SK-N-SH treated with all-trans-retinoic acid at 6 μM for 48 hours (cell line): ENCODE results near the gene SCN4A.

Source experiments
- ATAC-seq: fragments of 200-7000 bp; cut with Tn5 transposase; 3 replicates; pipeline ENCODE4 v1.9.1; 2020; ENCODE audit warnings: mild to moderate bottlenecking, moderate library complexity
- ARNTL ChIP-seq: fragments of 450-650 bp; formaldehyde crosslinking; IDR thresholded peaks from 2 replicates; pipeline ENCODE4 v1.5.0; 2020; ENCODE audit warnings: low read depth, mild to moderate bottlenecking, moderate library complexity, borderline replicate concordance
- BACH2 ChIP-seq: fragments of 250-450 bp; sonication (Bioruptor Pico); IDR thresholded peaks from 2 replicates; pipeline ENCODE4 v1.9.0; 2021; ENCODE audit warnings: mild to moderate bottlenecking, borderline replicate concordance
- CREB5 ChIP-seq: fragments of 250-450 bp; sonication (Bioruptor Pico); IDR thresholded peaks from 2 replicates; pipeline ENCODE4 v1.5.1; 2020; ENCODE audit warnings: low read depth, mild to moderate bottlenecking, moderate library complexity
- CSDC2 ChIP-seq: fragments of 250-450 bp; sonication (Bioruptor Pico); IDR thresholded peaks from 2 replicates; pipeline ENCODE4 v1.5.0; 2020; ENCODE audit warnings: mild to moderate bottlenecking, moderate library complexity
- ESRRG ChIP-seq: fragments of 250-450 bp; sonication (Bioruptor Pico); IDR thresholded peaks from 2 replicates; pipeline ENCODE4 v1.6.1; 2021; ENCODE audit warnings: mild to moderate bottlenecking
- GLIS3 ChIP-seq: fragments of 250-450 bp; sonication (Bioruptor Pico); IDR thresholded peaks from 2 replicates; pipeline ENCODE4 v1.5.0; 2020; ENCODE audit warnings: mild to moderate bottlenecking, moderate library complexity
- ISL1 ChIP-seq: fragments of 250-450 bp; sonication (Bioruptor Pico); IDR thresholded peaks from 2 replicates; pipeline ENCODE4 v2.1.2; 2022; ENCODE audit warnings: mild to moderate bottlenecking, moderate library complexity
- OSR1 ChIP-seq: fragments of 250-450 bp; sonication (Bioruptor Pico); IDR thresholded peaks from 2 replicates; pipeline ENCODE4 v1.8.0; 2022; ENCODE audit warnings: moderate library complexity, mild to moderate bottlenecking, inconsistent platforms
- PPARA ChIP-seq: fragments of 250-450 bp; sonication (Bioruptor Pico); IDR thresholded peaks from 2 replicates; pipeline ENCODE4 v1.5.0; 2020; ENCODE audit warnings: mild to moderate bottlenecking, borderline replicate concordance
- RARB ChIP-seq: fragments of 250-450 bp; sonication (Bioruptor Pico); IDR thresholded peaks from 2 replicates; pipeline ENCODE4 v1.8.0; 2021; ENCODE audit warnings: mild to moderate bottlenecking, moderate library complexity
- SNAI2 ChIP-seq: fragments of 250-450 bp; sonication (Bioruptor Pico); IDR thresholded peaks from 2 replicates; pipeline ENCODE4 v1.5.0; 2020; ENCODE audit warnings: mild to moderate bottlenecking, moderate library complexity
- TCF4 ChIP-seq: fragments of 250-450 bp; sonication (Bioruptor Pico); IDR thresholded peaks from 2 replicates; pipeline ENCODE4 v1.8.0; 2021; ENCODE audit warnings: mild to moderate bottlenecking, moderate library complexity, borderline replicate concordance
- TOX ChIP-seq: fragments of 250-450 bp; sonication (Bioruptor Pico); IDR thresholded peaks from 2 replicates; pipeline ENCODE4 v1.8.0; 2021; ENCODE audit warnings: mild to moderate bottlenecking, moderate library complexity, borderline replicate concordance
- TSHZ2 ChIP-seq: fragments of 250-450 bp; sonication (Bioruptor Pico); IDR thresholded peaks from 2 replicates; pipeline ENCODE4 v1.5.0; 2020; ENCODE audit warnings: mild to moderate bottlenecking, moderate library complexity
- ZC3H10 ChIP-seq: fragments of 250-450 bp; sonication (Bioruptor Pico); IDR thresholded peaks from 2 replicates; pipeline ENCODE4 v1.5.1; 2021; ENCODE audit warnings: mild to moderate bottlenecking, moderate library complexity
- ZFP3 ChIP-seq: fragments of 250-450 bp; sonication (Bioruptor Pico); IDR thresholded peaks from 2 replicates; pipeline ENCODE4 v1.5.0; 2020; ENCODE audit warnings: mild to moderate bottlenecking, moderate library complexity
- ZFP30 ChIP-seq: fragments of 450-650 bp; formaldehyde crosslinking; IDR thresholded peaks from 2 replicates; pipeline ENCODE4 v1.5.0; 2022; ENCODE audit warnings: mild to moderate bottlenecking, moderate library complexity
- ZNF565 ChIP-seq: fragments of 450-650 bp; formaldehyde crosslinking; conservative IDR thresholded peaks from 2 replicates; pipeline ENCODE4 v1.5.0; 2020; ENCODE audit warnings: low read depth, mild to moderate bottlenecking, moderate library complexity
- ZNF70 ChIP-seq: fragments of 450-650 bp; formaldehyde crosslinking; IDR thresholded peaks from 2 replicates; pipeline ENCODE4 v1.5.0; 2020; ENCODE audit warnings: mild to moderate bottlenecking, moderate library complexity
- ZNF8 ChIP-seq: fragments of 450-650 bp; formaldehyde crosslinking; IDR thresholded peaks from 2 replicates; pipeline ENCODE4 v1.5.0; 2020; ENCODE audit warnings: mild to moderate bottlenecking, moderate library complexity
- TF ChIP-seq, protein P1 (sequence below): fragments of 250-450 bp; sonication (Bioruptor Pico); IDR thresholded peaks from 2 replicates; pipeline ENCODE4 v1.8.0; 2020; ENCODE audit warnings: mild to moderate bottlenecking, moderate library complexity, borderline replicate concordance
- TF ChIP-seq, protein P2 (sequence below): fragments of 250-450 bp; sonication (Bioruptor Pico); IDR thresholded peaks from 2 replicates; pipeline ENCODE4 v1.8.0; 2021; ENCODE audit warnings: low read depth, mild to moderate bottlenecking, moderate library complexity, borderline replicate concordance
- TF ChIP-seq, protein P3 (sequence below): fragments of 250-450 bp; sonication (Bioruptor Pico); IDR thresholded peaks from 2 replicates; pipeline ENCODE4 v1.5.1; 2021; ENCODE audit warnings: mild to moderate bottlenecking, moderate library complexity

Gene SCN4A

GRCh38 chr17:63930951-63931575 is 41.7 kb downstream of the SCN4A start (continued):
- TF ChIP-seq CREB5 = no peak
- TF ChIP-seq, all 23 proteins: peak for 0

DNA sequence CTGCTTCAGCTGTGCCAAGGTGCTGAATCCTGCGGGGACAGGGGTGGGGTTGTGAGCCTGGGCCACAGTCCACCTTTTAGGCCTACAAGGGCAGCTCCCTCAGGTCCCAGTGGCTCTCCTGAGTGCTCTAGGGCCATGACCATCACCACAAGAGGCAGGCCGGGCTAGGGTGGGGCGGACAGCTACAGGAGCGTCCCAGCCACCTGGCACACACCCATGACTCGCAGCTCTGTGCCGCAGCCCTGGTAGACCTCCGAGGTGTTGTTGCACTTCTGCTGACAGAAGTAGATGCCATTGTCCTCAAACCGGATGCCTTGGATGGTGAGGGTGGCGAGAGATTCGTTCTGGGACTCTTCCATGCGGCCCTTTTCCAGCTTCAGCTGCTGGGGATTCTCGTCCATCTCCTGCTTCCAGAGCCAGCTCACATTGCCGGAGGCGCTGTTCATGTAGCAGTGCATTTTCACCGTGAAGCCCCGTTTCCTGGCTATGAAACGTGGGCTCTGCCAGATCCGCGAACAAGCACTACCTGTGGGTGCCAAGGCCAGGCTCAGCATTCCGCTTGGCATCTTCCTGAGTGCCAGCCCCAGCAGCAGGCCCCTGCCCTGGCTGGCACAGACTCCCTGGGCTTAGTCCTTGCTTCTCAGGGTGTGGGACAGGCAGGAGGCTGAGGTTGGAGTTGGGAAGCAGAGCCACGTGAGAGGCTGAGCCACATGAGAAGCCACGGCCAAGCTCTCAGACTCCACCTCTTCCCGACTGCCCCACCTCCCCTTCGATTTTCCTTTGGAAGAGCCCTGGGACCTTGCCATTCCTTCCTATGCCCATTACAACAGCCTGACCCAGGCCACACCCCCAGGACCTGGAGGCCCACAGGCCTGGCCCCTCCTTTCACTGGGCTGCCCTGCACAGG is 42.6 kb downstream of the SCN4A start:
- TF ChIP-seq ISL1 (CRISPR knock-in tag) (no peak), ZFP3 (CRISPR knock-in tag) (no peak), ZC3H10 (CRISPR knock-in tag) (no peak), SNAI2 (CRISPR knock-in tag) (no peak), ZFP30 (no peak), TOX (no peak), BACH2 (no peak), ZNF565 (CRISPR knock-in tag) (no peak), OSR1 (no peak), CREB5 (no peak), PPARA (no peak), CSDC2 (CRISPR knock-in tag) (no peak), ZNF8 (CRISPR knock-in tag) (no peak), RARB (no peak), ZNF70 (CRISPR knock-in tag) (no peak)
- TF ChIP-seq, protein P1, sequence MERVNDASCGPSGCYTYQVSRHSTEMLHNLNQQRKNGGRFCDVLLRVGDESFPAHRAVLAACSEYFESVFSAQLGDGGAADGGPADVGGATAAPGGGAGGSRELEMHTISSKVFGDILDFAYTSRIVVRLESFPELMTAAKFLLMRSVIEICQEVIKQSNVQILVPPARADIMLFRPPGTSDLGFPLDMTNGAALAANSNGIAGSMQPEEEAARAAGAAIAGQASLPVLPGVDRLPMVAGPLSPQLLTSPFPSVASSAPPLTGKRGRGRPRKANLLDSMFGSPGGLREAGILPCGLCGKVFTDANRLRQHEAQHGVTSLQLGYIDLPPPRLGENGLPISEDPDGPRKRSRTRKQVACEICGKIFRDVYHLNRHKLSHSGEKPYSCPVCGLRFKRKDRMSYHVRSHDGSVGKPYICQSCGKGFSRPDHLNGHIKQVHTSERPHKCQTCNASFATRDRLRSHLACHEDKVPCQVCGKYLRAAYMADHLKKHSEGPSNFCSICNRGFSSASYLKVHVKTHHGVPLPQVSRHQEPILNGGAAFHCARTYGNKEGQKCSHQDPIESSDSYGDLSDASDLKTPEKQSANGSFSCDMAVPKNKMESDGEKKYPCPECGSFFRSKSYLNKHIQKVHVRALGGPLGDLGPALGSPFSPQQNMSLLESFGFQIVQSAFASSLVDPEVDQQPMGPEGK (CRISPR knock-in tag) = no peak
- TF ChIP-seq, protein P2, sequence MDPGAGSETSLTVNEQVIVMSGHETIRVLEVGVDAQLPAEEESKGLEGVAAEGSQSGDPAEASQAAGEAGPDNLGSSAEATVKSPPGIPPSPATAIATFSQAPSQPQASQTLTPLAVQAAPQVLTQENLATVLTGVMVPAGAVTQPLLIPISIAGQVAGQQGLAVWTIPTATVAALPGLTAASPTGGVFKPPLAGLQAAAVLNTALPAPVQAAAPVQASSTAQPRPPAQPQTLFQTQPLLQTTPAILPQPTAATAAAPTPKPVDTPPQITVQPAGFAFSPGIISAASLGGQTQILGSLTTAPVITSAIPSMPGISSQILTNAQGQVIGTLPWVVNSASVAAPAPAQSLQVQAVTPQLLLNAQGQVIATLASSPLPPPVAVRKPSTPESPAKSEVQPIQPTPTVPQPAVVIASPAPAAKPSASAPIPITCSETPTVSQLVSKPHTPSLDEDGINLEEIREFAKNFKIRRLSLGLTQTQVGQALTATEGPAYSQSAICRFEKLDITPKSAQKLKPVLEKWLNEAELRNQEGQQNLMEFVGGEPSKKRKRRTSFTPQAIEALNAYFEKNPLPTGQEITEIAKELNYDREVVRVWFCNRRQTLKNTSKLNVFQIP (CRISPR knock-in tag) = no peak
- TF ChIP-seq, protein P3, sequence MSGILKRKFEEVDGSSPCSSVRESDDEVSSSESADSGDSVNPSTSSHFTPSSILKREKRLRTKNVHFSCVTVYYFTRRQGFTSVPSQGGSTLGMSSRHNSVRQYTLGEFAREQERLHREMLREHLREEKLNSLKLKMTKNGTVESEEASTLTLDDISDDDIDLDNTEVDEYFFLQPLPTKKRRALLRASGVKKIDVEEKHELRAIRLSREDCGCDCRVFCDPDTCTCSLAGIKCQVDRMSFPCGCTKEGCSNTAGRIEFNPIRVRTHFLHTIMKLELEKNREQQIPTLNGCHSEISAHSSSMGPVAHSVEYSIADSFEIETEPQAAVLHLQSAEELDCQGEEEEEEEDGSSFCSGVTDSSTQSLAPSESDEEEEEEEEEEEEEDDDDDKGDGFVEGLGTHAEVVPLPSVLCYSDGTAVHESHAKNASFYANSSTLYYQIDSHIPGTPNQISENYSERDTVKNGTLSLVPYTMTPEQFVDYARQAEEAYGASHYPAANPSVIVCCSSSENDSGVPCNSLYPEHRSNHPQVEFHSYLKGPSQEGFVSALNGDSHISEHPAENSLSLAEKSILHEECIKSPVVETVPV (CRISPR knock-in tag) = no peak
- no peak for ATAC-seq

DNA sequence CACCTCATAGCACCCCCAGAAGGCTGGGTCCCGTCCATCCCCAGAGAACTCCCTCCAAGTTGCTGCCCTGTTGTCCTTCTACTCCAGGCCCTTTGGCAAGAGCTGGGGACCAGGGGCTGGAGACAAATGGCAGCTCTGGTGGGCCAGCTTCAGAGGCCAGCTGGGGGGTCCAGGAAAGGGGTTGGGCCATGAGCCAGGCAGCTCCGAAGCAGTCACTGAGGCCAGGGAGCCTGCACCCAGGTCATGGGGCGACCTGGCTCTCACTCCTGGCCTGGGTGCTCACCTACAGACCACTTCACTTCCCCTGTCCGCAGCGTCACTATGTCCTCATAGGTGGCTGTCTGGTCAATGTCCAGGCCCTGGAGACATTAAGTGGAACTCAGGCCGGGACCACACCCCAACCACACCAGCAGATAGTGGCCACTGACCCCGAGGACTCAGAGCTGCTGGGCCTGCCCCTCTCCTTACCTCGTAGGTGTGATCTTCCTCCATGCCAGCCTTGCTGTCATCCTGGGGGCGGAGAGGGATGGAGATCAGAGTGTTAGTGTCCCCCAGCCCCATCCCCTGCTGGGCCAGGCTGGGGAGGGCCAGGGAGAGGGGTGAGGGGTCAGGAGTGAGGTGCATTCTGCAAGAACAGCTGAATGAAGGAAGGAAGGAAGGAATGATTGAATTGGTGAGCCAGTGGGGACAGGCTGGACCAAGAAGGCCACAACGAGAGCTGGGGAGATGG is 43.6 kb downstream of the SCN4A start:
- no peak for ATAC-seq
- no peak for TF ChIP-seq GLIS3
- TF ChIP-seq BACH2 = no peak
- TF ChIP-seq, protein P2 (CRISPR knock-in tag) = no peak
- TF ChIP-seq ZNF70 (CRISPR knock-in tag) = no peak
- no peak for TF ChIP-seq ZC3H10 (CRISPR knock-in tag)
- TF ChIP-seq SNAI2 (CRISPR knock-in tag) = no peak
- TF ChIP-seq CREB5 = no peak
- no peak for TF ChIP-seq TSHZ2 (CRISPR knock-in tag)
- no peak for TF ChIP-seq ARNTL (CRISPR knock-in tag)
- TF ChIP-seq OSR1 = no peak
- no peak for TF ChIP-seq ESRRG (CRISPR knock-in tag)
- no peak for TF ChIP-seq TCF4
